ENCODE data around the gene PLOD2. TPM values are rescaled to one million over a fixed set of nuclear protein-coding genes. Genes with fewer than 3 reads are reported as not detected.

PLOD2 gene
- total RNA-seq, 1 experiment from 2014 or later, result 19.3 TPM

DNA sequence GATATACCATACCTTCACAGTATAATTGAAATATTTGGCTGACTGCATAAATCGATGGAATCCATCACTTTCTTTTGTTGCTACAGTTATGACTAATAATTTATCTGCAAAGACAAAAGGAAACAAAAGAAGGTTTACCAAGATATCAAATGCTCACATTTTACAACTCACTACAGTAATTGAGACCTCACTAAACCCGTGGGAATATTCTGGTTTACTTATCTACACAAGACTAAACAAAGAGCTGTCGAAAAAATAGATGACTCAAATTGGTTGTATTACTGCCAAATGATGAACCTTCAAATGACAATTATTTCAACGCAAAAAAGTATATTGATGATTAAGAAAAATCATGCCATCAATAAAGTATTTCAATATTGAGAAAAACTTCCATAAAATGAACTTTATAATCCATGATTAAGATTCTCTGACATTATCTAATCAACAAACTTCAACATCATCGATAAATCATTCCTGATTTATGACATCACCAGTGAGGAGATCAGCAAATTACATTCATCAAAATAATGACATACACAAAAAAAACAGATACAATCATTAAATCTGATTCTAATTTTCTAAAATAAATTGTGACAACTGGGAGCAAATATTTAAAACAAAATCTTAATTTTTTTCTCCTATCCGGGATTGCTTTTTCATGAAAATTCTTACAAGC is 36.7 kb downstream of the PLOD2 start:
- no peak overlapping the region for H3K27ac ChIP-seq (ENCODE audit: insufficient read length, low read depth, low read length)
- no peaks in the 10 kb centered on the region for H4K20me1 ChIP-seq (ENCODE audit: control insufficient read depth, insufficient read depth, insufficient read length)
- 100% methylated on average over 1 of the region's 6 CpGs for WGBS (ENCODE audit: extremely low coverage, insufficient read length, low lambda C conversion rate)
- no peak overlapping the region for H4K8ac ChIP-seq (replicated peaks; ENCODE audit: insufficient read length, low read depth, low read length)
- H3K27ac Mint-ChIP-seq, result no peak overlapping the region
- H3T11ph ChIP-seq (ENCODE audit: low read length), result no peak overlapping the region
- no peak overlapping the region for H2BK5ac ChIP-seq (ENCODE audit: insufficient read length, low read length)
- no peak overlapping the region for H3K4me2 ChIP-seq (ENCODE audit: insufficient read depth, insufficient read length, low read length)
- TF ChIP-seq, protein P1, sequence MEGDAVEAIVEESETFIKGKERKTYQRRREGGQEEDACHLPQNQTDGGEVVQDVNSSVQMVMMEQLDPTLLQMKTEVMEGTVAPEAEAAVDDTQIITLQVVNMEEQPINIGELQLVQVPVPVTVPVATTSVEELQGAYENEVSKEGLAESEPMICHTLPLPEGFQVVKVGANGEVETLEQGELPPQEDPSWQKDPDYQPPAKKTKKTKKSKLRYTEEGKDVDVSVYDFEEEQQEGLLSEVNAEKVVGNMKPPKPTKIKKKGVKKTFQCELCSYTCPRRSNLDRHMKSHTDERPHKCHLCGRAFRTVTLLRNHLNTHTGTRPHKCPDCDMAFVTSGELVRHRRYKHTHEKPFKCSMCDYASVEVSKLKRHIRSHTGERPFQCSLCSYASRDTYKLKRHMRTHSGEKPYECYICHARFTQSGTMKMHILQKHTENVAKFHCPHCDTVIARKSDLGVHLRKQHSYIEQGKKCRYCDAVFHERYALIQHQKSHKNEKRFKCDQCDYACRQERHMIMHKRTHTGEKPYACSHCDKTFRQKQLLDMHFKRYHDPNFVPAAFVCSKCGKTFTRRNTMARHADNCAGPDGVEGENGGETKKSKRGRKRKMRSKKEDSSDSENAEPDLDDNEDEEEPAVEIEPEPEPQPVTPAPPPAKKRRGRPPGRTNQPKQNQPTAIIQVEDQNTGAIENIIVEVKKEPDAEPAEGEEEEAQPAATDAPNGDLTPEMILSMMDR (conservative IDR thresholded peaks at IDR 0.05), result no peak
- H3K27me3 ChIP-seq (ENCODE audit: insufficient read depth, low read length), result no peaks in the 10 kb centered on the region
- H2BK12ac ChIP-seq (ENCODE audit: insufficient read length, low read depth, low read length), result no peak overlapping the region
- no peak overlapping the region for H3K4me3 Mint-ChIP-seq
- H3K79me2 ChIP-seq (ENCODE audit: insufficient read depth, low read length), result no peaks in the 10 kb centered on the region
- H3K27me3 Mint-ChIP-seq (ENCODE audit: low read depth), result no peaks in the 10 kb centered on the region
- H3K18ac ChIP-seq (ENCODE audit: insufficient read length, low read depth, low read length), result no peak overlapping the region
- H4K91ac ChIP-seq (ENCODE audit: insufficient read length, low read depth, low read length), result no peak overlapping the region
- H2BK20ac ChIP-seq (ENCODE audit: low read depth, low read length, poor library complexity, severe bottlenecking), result no peak overlapping the region
- H2AFZ ChIP-seq (ENCODE audit: low read length), result no peak overlapping the region
- DNase-seq, result no peak
- H2BK15ac ChIP-seq (ENCODE audit: low read depth, low read length), result no peak overlapping the region
- no peak overlapping the region for H3K14ac ChIP-seq (ENCODE audit: insufficient read depth, low read length)
- H3K4me1 Mint-ChIP-seq, result no peaks in the 10 kb centered on the region
- H3K79me1 ChIP-seq (ENCODE audit: insufficient read depth, low read depth, low read length, poor library complexity, severe bottlenecking), result no peaks in the 10 kb centered on the region
- no peaks in the 10 kb centered on the region for H3K9me3 ChIP-seq (ENCODE audit: control insufficient read depth, low read depth, low read length)
- no peaks in the 10 kb centered on the region for H3K23me2 ChIP-seq (ENCODE audit: insufficient read length, low read depth, low read length, poor library complexity, severe bottlenecking)
- no peak overlapping the region for H3K9ac ChIP-seq (ENCODE audit: extremely low read depth, insufficient read length, low read length)
- H3K23ac ChIP-seq (ENCODE audit: insufficient read length, low read depth, low read length), result no peak overlapping the region
- H2BK120ac ChIP-seq (ENCODE audit: low read depth, low read length, poor library complexity, severe bottlenecking), result no peak overlapping the region
- H3K56ac ChIP-seq (ENCODE audit: insufficient read length, low read depth, low read length), result no peak overlapping the region
- H3K9me3 Mint-ChIP-seq, result no peaks in the 10 kb centered on the region
- no peaks in the 10 kb centered on the region for H3K4me1 ChIP-seq (ENCODE audit: insufficient read depth, low read length)
- H3K4ac ChIP-seq (ENCODE audit: low read depth, low read length), result no peak overlapping the region
- H3K36me3 Mint-ChIP-seq (ENCODE audit: insufficient read depth in 1 of 3, low read depth in 3 of 3), result peaks cover 12 to 21% (median 19%) of the 10 kb centered on the region in 3 experiments
- H2AK5ac ChIP-seq (ENCODE audit: insufficient read length, low read length), result no peak overlapping the region
- no peak overlapping the region for H4K5ac ChIP-seq (ENCODE audit: insufficient read length, low read depth, low read length)

All from H9 (cell line).